ENCODE results near the gene TNFSF8.

DNA sequence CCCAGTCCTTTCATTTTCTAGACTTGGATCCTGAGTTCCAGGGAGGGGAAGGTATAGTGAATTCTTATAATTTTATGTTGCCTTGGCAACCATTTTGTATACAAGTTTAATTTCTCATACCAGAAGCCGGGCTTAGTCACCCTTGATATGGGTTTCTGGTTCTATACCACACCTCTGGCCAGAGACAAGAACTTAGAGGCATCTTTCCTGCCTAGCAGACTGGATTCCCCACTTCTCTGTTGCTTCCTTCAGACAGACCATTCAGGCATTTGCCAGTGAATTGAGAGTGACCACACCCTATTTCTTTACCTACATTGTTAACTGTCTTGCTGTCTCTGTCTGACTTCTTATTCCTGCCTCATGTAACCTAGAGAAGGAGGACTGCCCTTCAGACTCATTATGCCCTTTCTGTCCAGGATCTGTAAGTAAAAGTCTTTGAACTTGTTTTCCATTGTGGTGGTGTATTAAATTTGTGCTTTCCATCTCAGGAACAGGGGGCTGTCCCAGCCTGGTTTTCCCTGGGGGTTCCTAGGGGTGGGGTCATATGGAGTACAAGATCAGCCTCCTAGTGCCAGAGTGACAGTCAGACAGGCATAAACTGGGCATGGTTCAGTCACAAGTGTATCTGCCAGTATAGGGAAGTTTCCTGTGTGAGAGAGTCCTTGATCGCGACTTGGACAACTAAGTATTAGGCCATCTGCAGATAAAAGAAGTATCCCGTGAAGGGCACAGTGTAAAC is 27.4 kb downstream of the TNFSF8 start:
- TF ChIP-seq GATA2 (IDR thresholded peaks at IDR 0.05; ENCODE audit: low read depth, low read length), result no peak
- no peak for TF ChIP-seq GATA3 (IDR thresholded peaks at IDR 0.05; ENCODE audit: low read depth, low read length)

Data from SH-SY5Y (cell line).